SH-SY5Y (cell line): ENCODE data around the gene EPHX1.

ENCODE experiments used
- GATA2 ChIP-seq: IDR thresholded peaks from 2 replicates; pipeline ENCODE4 v1.6.1; 2011; ENCODE audit warnings: mild to moderate bottlenecking, low read depth, low read length
- GATA3 ChIP-seq: IDR thresholded peaks from 2 replicates; pipeline ENCODE4 v1.6.1; 2011; ENCODE audit warnings: low read depth, mild to moderate bottlenecking, low read length, moderate library complexity

GRCh38 chr1:225768662-225769426 is 41.1 kb upstream of the EPHX1 start:
- TF ChIP-seq GATA2 (peak; percentile 97), GATA3 (peak; percentile 83)
